H1 (cell line): ENCODE measurements around the gene RPS6KB2. TPM values are rescaled to one million over a fixed set of nuclear protein-coding genes. Genes with fewer than 3 reads are reported as not detected.

Source experiments
- CTCF ChIA-PET: fragments of 300-600 bp; sonication (Branson Sonifier 250); formaldehyde crosslinking; loops from one replicate; lab custom pipeline; 2021; ENCODE audit not compliant: partially characterized antibody; lab: Charles Lee
- POLR2A ChIA-PET: fragments of 300-600 bp; sonication (Branson Sonifier 250); formaldehyde crosslinking; loops from one replicate; lab custom pipeline; 2021; ENCODE audit warnings: inconsistent platforms; ENCODE audit not compliant: partially characterized antibody; lab: Charles Lee
- DNase-seq, 2 experiments: peaks; one replicate each; pipeline versions ENCODE4 v3.0.0 to v3.0.0-alpha.2; 2010 to 2022; ENCODE audit warnings: low spot score in 2 of 2, low read depth in 1 of 2, mixed read lengths in 1 of 2
- FAIRE-seq: peaks from 2 replicates; lab custom pipeline; 2011; peaks lifted over from hg19 to GRCh38; lab: Jason Lieb, UNC
- H2AFZ ChIP-seq: 2 replicates; pipeline ENCODE4 v1.8.1; 2012; ENCODE audit warnings: low read length, inconsistent platforms
- H2AK5ac ChIP-seq: 2 replicates; pipeline ENCODE4 v1.6.1; 2013; ENCODE audit warnings: low read depth, low read length
- H2BK120ac ChIP-seq: replicated peaks from 2 replicates; pipeline ENCODE3; 2013; ENCODE audit warnings: low read depth, low read length, inconsistent platforms
- H2BK12ac ChIP-seq: 2 replicates; pipeline ENCODE4 v1.6.1; 2013; ENCODE audit warnings: low read depth, low read length
- H2BK15ac ChIP-seq: 2 replicates; pipeline ENCODE4 v1.6.1; 2013; ENCODE audit warnings: low read length
- H2BK20ac ChIP-seq: 2 replicates; pipeline ENCODE4 v1.6.1; 2013; ENCODE audit warnings: low read length
- H2BK5ac ChIP-seq: 2 replicates; pipeline ENCODE4 v1.6.1; 2013; ENCODE audit warnings: low read depth, low read length
- H3K14ac ChIP-seq: 2 replicates; pipeline ENCODE4 v1.6.1; 2013; ENCODE audit warnings: inconsistent platforms; ENCODE audit not compliant: insufficient read length
- H3K18ac ChIP-seq: 2 replicates; pipeline ENCODE4 v1.6.1; 2013; ENCODE audit warnings: low read length; ENCODE audit errors: extremely low read depth
- H3K23ac ChIP-seq: 2 replicates; pipeline ENCODE4 v1.6.1; 2013; ENCODE audit warnings: inconsistent platforms; ENCODE audit not compliant: insufficient read length
- H3K23me2 ChIP-seq: 2 replicates; pipeline ENCODE4 v1.6.1; 2013; ENCODE audit warnings: low read depth, low read length
- H3K27ac ChIP-seq: 2 replicates; pipeline ENCODE4 v1.6.1; 2011; ENCODE audit warnings: low read depth, low read length, inconsistent platforms
- H3K27me3 ChIP-seq, 4 experiments: replicated peaks in 1 of 4; 1 replicate in 1 of 4; 2 replicates in 3 of 4; pipeline versions ENCODE4 v1.6.1 to v1.8.1; 2011 to 2013; ENCODE audit warnings: low read length in 3 of 4, mild to moderate bottlenecking in 3 of 4, inconsistent platforms in 2 of 4, mixed read lengths in 2 of 4, moderate library complexity in 1 of 4; ENCODE audit not compliant: control insufficient read depth in 3 of 4, insufficient read depth in 3 of 4; ENCODE audit errors: extremely low read depth in 1 of 4
- H3K36me3 ChIP-seq, 4 experiments: 2 replicates each; pipeline versions ENCODE4 v1.6.1 to v1.8.1; 2011 to 2013; ENCODE audit warnings: mild to moderate bottlenecking in 4 of 4, low read length in 3 of 4, moderate library complexity in 2 of 4, control low read depth in 1 of 4, inconsistent platforms in 1 of 4; ENCODE audit not compliant: insufficient read depth in 4 of 4, control insufficient read depth in 2 of 4
- H3K4ac ChIP-seq: replicated peaks from 2 replicates; pipeline ENCODE3; 2013; ENCODE audit warnings: low read length, low read depth, mixed read lengths, inconsistent platforms; ENCODE audit not compliant: insufficient read length
- H3K4me1 ChIP-seq, 4 experiments: replicated peaks in 1 of 4; 1 replicate in 1 of 4; 2 replicates in 3 of 4; pipeline versions ENCODE4 v1.6.1 to v1.8.1; 2011 to 2013; ENCODE audit warnings: low read length in 3 of 4, inconsistent platforms in 2 of 4, mixed read lengths in 1 of 4; ENCODE audit not compliant: insufficient read depth in 4 of 4, control insufficient read depth in 3 of 4
- H3K4me2 ChIP-seq, 2 experiments: 2 replicates each; pipeline versions ENCODE4 v1.6.1 to v1.8.1; 2011 to 2013; ENCODE audit warnings: low read depth in 2 of 2, low read length in 2 of 2, control low read depth in 1 of 2, inconsistent platforms in 1 of 2, mild to moderate bottlenecking in 1 of 2; ENCODE audit not compliant: insufficient read depth in 1 of 2
- H3K4me3 ChIP-seq, 4 experiments: fragments of 200-600, 300-600 bp in 1 of 4; sonication (generic), shearing (Covaris generic), sonication (Bioruptor Twin) in 1 of 4; 2 replicates each; pipeline versions ENCODE4 v1.5.1 to v1.8.1; 2011 to 2016; ENCODE audit warnings: low read length in 4 of 4, low read depth in 3 of 4, control low read depth in 2 of 4, inconsistent platforms in 2 of 4, mild to moderate bottlenecking in 2 of 4, mixed read lengths in 1 of 4, moderate library complexity in 1 of 4; ENCODE audit not compliant: insufficient read depth in 2 of 4; ENCODE audit errors: extremely low read depth in 1 of 4
- H3K56ac ChIP-seq: replicated peaks from 2 replicates; pipeline ENCODE3; 2013; ENCODE audit warnings: low read depth, mild to moderate bottlenecking, mixed read lengths, low read length, inconsistent platforms; ENCODE audit not compliant: insufficient read length
- H3K79me1 ChIP-seq: 2 replicates; pipeline ENCODE4 v1.6.1; 2013; ENCODE audit warnings: low read depth, low read length, control low read depth
- H3K79me2 ChIP-seq, 2 experiments: 2 replicates each; pipeline versions ENCODE4 v1.6.1 to v1.8.1; 2012 to 2013; ENCODE audit warnings: low read length in 2 of 2, mild to moderate bottlenecking in 2 of 2, inconsistent platforms in 1 of 2; ENCODE audit not compliant: insufficient read depth in 2 of 2, control insufficient read depth in 1 of 2
- H3K9ac ChIP-seq, 4 experiments: replicated peaks in 1 of 4; 1 replicate in 1 of 4; 2 replicates in 3 of 4; pipeline versions ENCODE4 v1.6.1 to v1.8.1; 2011 to 2013; ENCODE audit warnings: low read depth in 3 of 4, low read length in 3 of 4, control low read depth in 2 of 4, mild to moderate bottlenecking in 2 of 4, moderate library complexity in 2 of 4, inconsistent platforms in 1 of 4; ENCODE audit errors: extremely low read depth in 1 of 4
- H3K9me3 ChIP-seq, 2 experiments: 2 replicates each; pipeline versions ENCODE4 v1.6.1 to v1.8.1; 2012 to 2013; ENCODE audit warnings: mild to moderate bottlenecking in 2 of 2, moderate library complexity in 2 of 2, control low read depth in 1 of 2, inconsistent platforms in 1 of 2, low read depth in 1 of 2, low read length in 1 of 2, mixed read lengths in 1 of 2; ENCODE audit not compliant: insufficient read depth in 2 of 2
- H4K20me1 ChIP-seq, 2 experiments: replicated peaks in 1 of 2; 2 replicates each; pipeline versions ENCODE3 to v1.8.1; 2011 to 2013; ENCODE audit warnings: inconsistent platforms in 2 of 2, low read length in 2 of 2, mild to moderate bottlenecking in 1 of 2; ENCODE audit not compliant: insufficient read depth in 2 of 2, control insufficient read depth in 1 of 2
- H4K5ac ChIP-seq: 2 replicates; pipeline ENCODE4 v1.6.1; 2013; ENCODE audit warnings: low read length, low read depth, mixed read lengths, inconsistent platforms; ENCODE audit not compliant: insufficient read length
- H4K8ac ChIP-seq: 2 replicates; pipeline ENCODE4 v1.8.0; 2013; ENCODE audit warnings: mild to moderate bottlenecking, moderate library complexity, low read length, inconsistent platforms; ENCODE audit not compliant: insufficient read depth; ENCODE audit errors: extremely low read depth
- H4K91ac ChIP-seq: replicated peaks from 2 replicates; pipeline ENCODE3; 2013; ENCODE audit warnings: low read length, mixed read lengths, inconsistent platforms; ENCODE audit not compliant: insufficient read length
- KDM1A ChIP-seq: fragments of 200-600, 300-600 bp; sonication (generic); IDR thresholded peaks from 2 replicates; pipeline ENCODE4 v1.7.1; 2016; ENCODE audit warnings: mild to moderate bottlenecking, low read length, borderline replicate concordance
- KDM5A ChIP-seq: fragments of 200-600 bp; IDR thresholded peaks from 2 replicates; pipeline ENCODE4 v1.7.1; 2012; ENCODE audit warnings: mild to moderate bottlenecking, low read length, inconsistent platforms, mixed read lengths
- MAX ChIP-seq: IDR thresholded peaks from 2 replicates; pipeline ENCODE4 v1.6.1; 2012; ENCODE audit warnings: inconsistent platforms
- NANOG ChIP-seq: IDR thresholded peaks from 2 replicates; pipeline ENCODE4 v1.6.1; 2011; ENCODE audit warnings: low read length, low read depth, mild to moderate bottlenecking, inconsistent platforms; ENCODE audit not compliant: insufficient read depth, poor library complexity, severe bottlenecking
- POLR2A ChIP-seq, 2 experiments: IDR thresholded peaks; 1 replicate in 1 of 2; 2 replicates in 1 of 2; pipeline ENCODE4 v1.6.1; 2011; ENCODE audit warnings: low read depth in 2 of 2, low read length in 2 of 2, mild to moderate bottlenecking in 2 of 2; ENCODE audit errors: control extremely low read depth in 1 of 2
- POLR2AphosphoS5 ChIP-seq: IDR thresholded peaks from 2 replicates; pipeline ENCODE4 v1.6.1; 2011; ENCODE audit warnings: low read depth, low read length
- RAD21 ChIP-seq, 2 experiments: IDR thresholded peaks in 1 of 2; conservative IDR thresholded peaks in 1 of 2; 2 replicates each; pipeline ENCODE4 v1.6.1; 2011; ENCODE audit warnings: low read depth in 2 of 2, low read length in 2 of 2, improper control_type of control experiment in 1 of 2, inconsistent platforms in 1 of 2, mild to moderate bottlenecking in 1 of 2, moderate library complexity in 1 of 2
- RFX5 ChIP-seq: IDR thresholded peaks from 2 replicates; pipeline ENCODE4 v1.6.1; 2011; ENCODE audit warnings: low read depth, low read length, improper control_type of control experiment, borderline replicate concordance
- SP2 ChIP-seq: IDR thresholded peaks from 2 replicates; pipeline ENCODE4 v1.6.1; 2012; ENCODE audit warnings: mild to moderate bottlenecking, low read length, inconsistent platforms
- SUZ12 ChIP-seq: fragments of 200-600 bp; sonication (generic); IDR thresholded peaks from 2 replicates; pipeline ENCODE4 v1.6.1; 2012; ENCODE audit warnings: mild to moderate bottlenecking, inconsistent platforms, low read length, moderate library complexity, mixed read lengths
- TAF1 ChIP-seq: IDR thresholded peaks from 2 replicates; pipeline ENCODE4 v1.6.1; 2011; ENCODE audit warnings: mild to moderate bottlenecking, low read depth, low read length
- WGBS, 2 experiments: shearing (Covaris generic) in 1 of 2; methylation state at CpG; one replicate each; pipeline versions ENCODE4 v1.1.6 to v1.1.7; 2013 to 2015; ENCODE audit warnings: low lambda C conversion rate in 2 of 2, mixed read lengths in 2 of 2, inconsistent platforms in 1 of 2, low coverage in 1 of 2, missing lambda C conversion rate in 1 of 2; ENCODE audit not compliant: insufficient replicate concordance in 2 of 2, insufficient coverage in 1 of 2, insufficient read length in 1 of 2; ENCODE audit errors: extremely low coverage in 1 of 2, missing lambda C conversion rate in 1 of 2; 5-methylcytosine and 5-hydroxymethylcytosine counted together
- polyA plus RNA-seq, 7 experiments: library from polyadenylated mRNA; depleted of rRNA in 3 of 7; stranded (reverse) in 5 of 7; unstranded in 2 of 7; fragments of >200 nt in 5 of 7; fragments of 200-250 nt in 2 of 7; gene quantifications; 1 replicate in 5 of 7; 2 replicates in 1 of 7; 4 replicates in 1 of 7; pipeline versions ENCODE4 v1.2.1 to v1.2.3, GENCODE V29; 2011 to 2013; ENCODE audit warnings: missing spikeins in 2 of 7, mixed read lengths in 2 of 7
- total RNA-seq: library from RNA; stranded (reverse); fragmentation: NEBNext Ultra II Directional; extraction: Animal tissue kit (Norgen Biotek cat#: 25700); gene quantifications from 2 replicates; pipeline ENCODE4 v1.2.1, GENCODE V29; 2021

The RPS6KB2 gene
- total and polyA plus RNA-seq, 2 of the 8 experiments (the other 6 are each of a cell fraction or from before 2014, with no cell fraction given) = 41.0 to 47.1 TPM

GRCh38 chr11:67415501-67416304 lies 12.6 kb upstream of the RPS6KB2 start, which contains the start of gene CARNS1:
Gene CARNS1, plus strand, starts transcription at chr11:67415678. Its CDS starts 522 bp downstream, at chr11:67416200.
- H2BK12ac ChIP-seq = 0 out of 2 replicates have a peak within 1 kb of the TSS, but pooled peaks have one; percentile 68
- H3K4ac ChIP-seq = peak within 1 kb of the TSS; percentile 46
- H3K4me3 ChIP-seq = peak within 1 kb of the TSS; percentile 39 to 67 (median 45)
- no peaks in the 10 kb centered on the region for H3K79me2 ChIP-seq
- 0 out of 2 replicates have a peak within 1 kb of the TSS, but pooled peaks have one; percentile 80 for H2AFZ ChIP-seq
- H3K56ac ChIP-seq = no peak within 1 kb of the TSS
- peaks cover 0 to 23% (median 10%) of the 10 kb centered on the region in 4 experiments; a peak in 5 of 7 replicates for H3K27me3 ChIP-seq
- peaks cover 7% of the 10 kb centered on the region; the same call in 1 of the 2 replicates for H3K23me2 ChIP-seq
- H3K79me1 ChIP-seq = no peaks in the 10 kb centered on the region
- DNase-seq (no peak), FAIRE-seq (no peak)
- H3K23ac ChIP-seq = no peak within 1 kb of the TSS
- no peak within 1 kb of the TSS; the same call in 1 of the 2 replicates for H2BK5ac ChIP-seq
- H3K36me3 ChIP-seq = no peaks in the 10 kb centered on the region
- no peaks in the 10 kb centered on the region for H3K9me3 ChIP-seq
- peaks cover 0 to 3% of the 10 kb centered on the region in 2 experiments for H4K20me1 ChIP-seq
- ChIA-PET CTCF (interaction anchor here (1.4 to 1.8 kb wide), 3 partner anchors 9 to 64 kb away, joined by 4 to 5 read pairs (median 4); no protein-coding TSS in a partner anchor), POLR2A (interaction anchor here (0.9 to 10.2 kb wide), 7 partner anchors 10 to 65 kb away, joined by 3 to 104 read pairs (median 3); partner anchors contain the start of genes PTPRCAP, RAD9A and TBC1D10C)
- H2BK120ac ChIP-seq = no peak within 1 kb of the TSS
- no peak within 1 kb of the TSS; a peak in 1 of 7 replicates for H3K9ac ChIP-seq
- no peak within 1 kb of the TSS for H4K5ac ChIP-seq
- H4K91ac ChIP-seq = no peak within 1 kb of the TSS
- no peak within 1 kb of the TSS for H3K27ac ChIP-seq
- H3K4me1 ChIP-seq = peaks cover 4 to 17% (median 11%) of the 10 kb centered on the region in 4 experiments
- peak within 1 kb of the TSS; percentile 86 to 92 for H3K4me2 ChIP-seq
- H3K14ac ChIP-seq = no peak within 1 kb of the TSS
- no peak within 1 kb of the TSS; the same call in none of the 2 replicates for H4K8ac ChIP-seq
- peak within 1 kb of the TSS; percentile 48; the same call in 1 of the 2 replicates for H2BK20ac ChIP-seq
- H2BK15ac ChIP-seq = peak within 1 kb of the TSS; percentile 99; the same call in 1 of the 2 replicates
- peak within 1 kb of the TSS; percentile 73; the same call in 1 of the 2 replicates for H3K18ac ChIP-seq
- peak within 1 kb of the TSS; percentile 93; the same call in 1 of the 2 replicates for H2AK5ac ChIP-seq
- 58% methylated on average over 2 of the region's 67 CpGs; no CpG with 5 or more reads in 1 of the 2 experiments for WGBS, 2 experiments
- TF ChIP-seq KDM5A (no peak), SUZ12 (no peak), KDM1A (no peak), RFX5 (no peak), POLR2A (IDR thresholded peaks at IDR 0.05; ENCODE audit: control extremely low read depth in 1 of 2, low read depth in 2 of 2, low read length in 2 of 2) (no peak), POLR2AphosphoS5 (no peak), RAD21 (IDR thresholded peaks at IDR 0.05 in 1 of 2, conservative IDR thresholded peaks at IDR 0.05 in 1 of 2; ENCODE audit: low read depth in 2 of 2, low read length in 2 of 2) (no peak), TAF1 (no peak), SP2 (no peak), MAX (no peak; the same call in 1 of the 2 replicates), NANOG (no peak)
